WTC11 (cell line): Measurements from ENCODE around the gene FOXJ3. TPM values are rescaled to one million over a fixed set of nuclear protein-coding genes. Genes with fewer than 3 reads are reported as not detected.

Experiments
- ATAC-seq: fragments of 200-7000 bp; cut with Tn5 transposase; 2 replicates; pipeline ENCODE4 v1.10.0; 2021; ENCODE audit warnings: mild to moderate bottlenecking, moderate library complexity
- CTCF ChIA-PET: fragments of 300-600 bp; sonication (Branson Sonifier 250); formaldehyde crosslinking; loops from one replicate; lab custom pipeline; 2021; ENCODE audit warnings: antibody characterized with exemption; lab: Charles Lee
- POLR2A ChIA-PET: fragments of 350-600 bp; sonication (Branson Sonifier 250); formaldehyde crosslinking; loops from one replicate; lab custom pipeline; 2021; ENCODE audit warnings: antibody characterized with exemption; lab: Charles Lee
- DNase-seq: peaks from one replicate; pipeline ENCODE4 v3.0.0; 2021; ENCODE audit warnings: low spot score
- H3K27ac Mint-ChIP-seq: 2 replicates; pipeline ENCODE4 v1.8.0; 2021; ENCODE audit warnings: mixed read lengths
- H3K27me3 Mint-ChIP-seq: 2 replicates; pipeline ENCODE4 v1.8.0; 2021; ENCODE audit warnings: low read depth, mild to moderate bottlenecking, moderate library complexity, mixed read lengths
- H3K36me3 Mint-ChIP-seq: 2 replicates; pipeline ENCODE4 v1.8.0; 2021; ENCODE audit warnings: mixed read lengths
- H3K4me1 Mint-ChIP-seq: 2 replicates; pipeline ENCODE4 v1.8.0; 2022; ENCODE audit warnings: mixed read lengths
- H3K4me3 Mint-ChIP-seq: 2 replicates; pipeline ENCODE4 v1.8.0; 2021; ENCODE audit warnings: mild to moderate bottlenecking, moderate library complexity, mixed read lengths
- H3K9me3 Mint-ChIP-seq: 2 replicates; pipeline ENCODE4 v1.8.0; 2021; ENCODE audit warnings: mixed read lengths
- CBFB ChIP-seq: sonication (generic); formaldehyde crosslinking; IDR thresholded peaks from 2 replicates; pipeline ENCODE4 v1.8.1; 2022; ENCODE audit warnings: mild to moderate bottlenecking, low read depth, missing genetic modification reagents
- ESRRA ChIP-seq: sonication (generic); formaldehyde crosslinking; IDR thresholded peaks from 2 replicates; pipeline ENCODE4 v1.8.1; 2022; ENCODE audit warnings: mild to moderate bottlenecking, missing genetic modification reagents, borderline replicate concordance
- FOXP1 ChIP-seq: sonication (generic); formaldehyde crosslinking; IDR thresholded peaks from 2 replicates; pipeline ENCODE4 v1.8.0; 2022; ENCODE audit warnings: missing genetic modification reagents, mild to moderate bottlenecking, moderate library complexity, borderline replicate concordance
- GABPB1 ChIP-seq: sonication (generic); formaldehyde crosslinking; IDR thresholded peaks from 2 replicates; pipeline ENCODE4 v1.8.1; 2023; ENCODE audit warnings: mild to moderate bottlenecking, missing genetic modification reagents
- MAX ChIP-seq: sonication (generic); formaldehyde crosslinking; IDR thresholded peaks from 2 replicates; pipeline ENCODE4 v1.8.0; 2022; ENCODE audit warnings: mild to moderate bottlenecking, missing genetic modification reagents
- NFYB ChIP-seq: sonication (generic); formaldehyde crosslinking; conservative IDR thresholded peaks from 2 replicates; pipeline ENCODE4 v1.8.0; 2022; ENCODE audit warnings: low read depth, missing genetic modification reagents
- NR1H2 ChIP-seq: sonication (generic); formaldehyde crosslinking; IDR thresholded peaks from 2 replicates; pipeline ENCODE4 v1.9.0; 2021; ENCODE audit warnings: mild to moderate bottlenecking, moderate library complexity, missing genetic modification reagents
- NR2C2 ChIP-seq: sonication (generic); formaldehyde crosslinking; IDR thresholded peaks from 2 replicates; pipeline ENCODE4 v1.8.0; 2022; ENCODE audit warnings: mild to moderate bottlenecking, missing genetic modification reagents
- STAT6 ChIP-seq: sonication (generic); formaldehyde crosslinking; conservative IDR thresholded peaks from 2 replicates; pipeline ENCODE4 v1.8.1; 2023; ENCODE audit warnings: mild to moderate bottlenecking, low read depth, missing genetic modification reagents, moderate library complexity
- TCF7 ChIP-seq: sonication (generic); formaldehyde crosslinking; IDR thresholded peaks from 2 replicates; pipeline ENCODE4 v1.8.0; 2022; ENCODE audit warnings: mild to moderate bottlenecking, low read depth, missing genetic modification reagents, moderate library complexity
- USF1 ChIP-seq: sonication (generic); formaldehyde crosslinking; IDR thresholded peaks from 2 replicates; pipeline ENCODE4 v1.8.0; 2022; ENCODE audit warnings: mild to moderate bottlenecking, missing genetic modification reagents
- USF2 ChIP-seq: sonication (generic); formaldehyde crosslinking; IDR thresholded peaks from 2 replicates; pipeline ENCODE4 v1.8.1; 2023; ENCODE audit warnings: mild to moderate bottlenecking, missing genetic modification reagents, moderate library complexity
- ZNF281 ChIP-seq: sonication (generic); formaldehyde crosslinking; IDR thresholded peaks from 2 replicates; pipeline ENCODE4 v1.8.0; 2023; ENCODE audit warnings: mild to moderate bottlenecking, missing genetic modification reagents
- ZNF317 ChIP-seq: sonication (generic); formaldehyde crosslinking; IDR thresholded peaks from 2 replicates; pipeline ENCODE4 v1.8.1; 2023; ENCODE audit warnings: low read depth, mild to moderate bottlenecking, moderate library complexity, missing genetic modification reagents, borderline replicate concordance
- ZNF416 ChIP-seq: fragments of 250-450 bp; sonication (Bioruptor Pico); IDR thresholded peaks from 2 replicates; pipeline ENCODE4 v1.9.0; 2021; ENCODE audit warnings: mild to moderate bottlenecking, inconsistent platforms
- ZNF671 ChIP-seq: fragments of 250-450 bp; sonication (Bioruptor Pico); IDR thresholded peaks from 2 replicates; pipeline ENCODE4 v1.8.0; 2021; ENCODE audit warnings: mild to moderate bottlenecking
- total RNA-seq: library from RNA; stranded (reverse); gene quantifications from 3 replicates; pipeline ENCODE4 v1.2.3, GENCODE V29; 2021
- TF ChIP-seq, protein P1 (sequence below): sonication (generic); formaldehyde crosslinking; IDR thresholded peaks from 2 replicates; pipeline ENCODE4 v1.8.1; 2022; ENCODE audit warnings: low read depth, missing genetic modification reagents, borderline replicate concordance
- TF ChIP-seq, protein P2 (sequence below): sonication (generic); formaldehyde crosslinking; IDR thresholded peaks from 2 replicates; pipeline ENCODE4 v1.8.1; 2023; ENCODE audit warnings: mild to moderate bottlenecking, missing genetic modification reagents, borderline replicate concordance

FOXJ3 gene
- total RNA-seq, 1 experiment from 2014 or later, result 43.3 TPM

- CTCF ChIA-PET, result no interaction called here
- no peaks in the 10 kb centered on the region for H3K27me3 Mint-ChIP-seq
- no peak overlapping the region for H3K4me3 Mint-ChIP-seq
- DNase-seq (no peak), ATAC-seq (no peak)
- H3K4me1 Mint-ChIP-seq, result peaks cover 9% of the 10 kb centered on the region
- H3K36me3 Mint-ChIP-seq, result peaks cover 24% of the 10 kb centered on the region
- POLR2A ChIA-PET, result interaction anchor here (0.7 kb wide), 1 partner anchor 46 kb away, joined by 4 read pairs; no protein-coding TSS in a partner anchor
- TF ChIP-seq ZNF317 (CRISPR knock-in tag) (peak; percentile 69; the same call in 1 of the 2 replicates), MAX (CRISPR knock-in tag) (no peak)
- peaks cover 18% of the 10 kb centered on the region for H3K9me3 Mint-ChIP-seq
- H3K27ac Mint-ChIP-seq, result no peak overlapping the region
Measured at GRCh38 chr1:42251042-42251441, 84.0 kb downstream of the FOXJ3 start.

GRCh38 chr1:42250164-42250563, 84.9 kb downstream of the FOXJ3 start:
- Mint-ChIP-seq H3K27ac (no peak overlapping the region), H3K9me3 (peaks cover 15% of the 10 kb centered on the region), H3K27me3 (no peaks in the 10 kb centered on the region), H3K4me1 (peaks cover 18% of the 10 kb centered on the region), H3K36me3 (peaks cover 21% of the 10 kb centered on the region), H3K4me3 (no peak overlapping the region)
- TF ChIP-seq NFYB (CRISPR knock-in tag) (no peak), USF2 (no peak), ZNF317 (CRISPR knock-in tag) (no peak), ZNF416 (CRISPR knock-in tag) (no peak), ZNF281 (CRISPR knock-in tag) (no peak), NR1H2 (CRISPR knock-in tag) (no peak), GABPB1 (CRISPR knock-in tag) (no peak), USF1 (CRISPR knock-in tag) (no peak), NR2C2 (no peak), CBFB (CRISPR knock-in tag) (no peak), STAT6 (CRISPR knock-in tag) (no peak), TCF7 (CRISPR knock-in tag) (no peak), FOXP1 (CRISPR knock-in tag) (no peak), ZNF671 (CRISPR knock-in tag) (no peak), ESRRA (CRISPR knock-in tag) (no peak)
- TF ChIP-seq, protein P1, sequence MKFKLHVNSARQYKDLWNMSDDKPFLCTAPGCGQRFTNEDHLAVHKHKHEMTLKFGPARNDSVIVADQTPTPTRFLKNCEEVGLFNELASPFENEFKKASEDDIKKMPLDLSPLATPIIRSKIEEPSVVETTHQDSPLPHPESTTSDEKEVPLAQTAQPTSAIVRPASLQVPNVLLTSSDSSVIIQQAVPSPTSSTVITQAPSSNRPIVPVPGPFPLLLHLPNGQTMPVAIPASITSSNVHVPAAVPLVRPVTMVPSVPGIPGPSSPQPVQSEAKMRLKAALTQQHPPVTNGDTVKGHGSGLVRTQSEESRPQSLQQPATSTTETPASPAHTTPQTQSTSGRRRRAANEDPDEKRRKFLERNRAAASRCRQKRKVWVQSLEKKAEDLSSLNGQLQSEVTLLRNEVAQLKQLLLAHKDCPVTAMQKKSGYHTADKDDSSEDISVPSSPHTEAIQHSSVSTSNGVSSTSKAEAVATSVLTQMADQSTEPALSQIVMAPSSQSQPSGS, result no peak
- TF ChIP-seq, protein P2, sequence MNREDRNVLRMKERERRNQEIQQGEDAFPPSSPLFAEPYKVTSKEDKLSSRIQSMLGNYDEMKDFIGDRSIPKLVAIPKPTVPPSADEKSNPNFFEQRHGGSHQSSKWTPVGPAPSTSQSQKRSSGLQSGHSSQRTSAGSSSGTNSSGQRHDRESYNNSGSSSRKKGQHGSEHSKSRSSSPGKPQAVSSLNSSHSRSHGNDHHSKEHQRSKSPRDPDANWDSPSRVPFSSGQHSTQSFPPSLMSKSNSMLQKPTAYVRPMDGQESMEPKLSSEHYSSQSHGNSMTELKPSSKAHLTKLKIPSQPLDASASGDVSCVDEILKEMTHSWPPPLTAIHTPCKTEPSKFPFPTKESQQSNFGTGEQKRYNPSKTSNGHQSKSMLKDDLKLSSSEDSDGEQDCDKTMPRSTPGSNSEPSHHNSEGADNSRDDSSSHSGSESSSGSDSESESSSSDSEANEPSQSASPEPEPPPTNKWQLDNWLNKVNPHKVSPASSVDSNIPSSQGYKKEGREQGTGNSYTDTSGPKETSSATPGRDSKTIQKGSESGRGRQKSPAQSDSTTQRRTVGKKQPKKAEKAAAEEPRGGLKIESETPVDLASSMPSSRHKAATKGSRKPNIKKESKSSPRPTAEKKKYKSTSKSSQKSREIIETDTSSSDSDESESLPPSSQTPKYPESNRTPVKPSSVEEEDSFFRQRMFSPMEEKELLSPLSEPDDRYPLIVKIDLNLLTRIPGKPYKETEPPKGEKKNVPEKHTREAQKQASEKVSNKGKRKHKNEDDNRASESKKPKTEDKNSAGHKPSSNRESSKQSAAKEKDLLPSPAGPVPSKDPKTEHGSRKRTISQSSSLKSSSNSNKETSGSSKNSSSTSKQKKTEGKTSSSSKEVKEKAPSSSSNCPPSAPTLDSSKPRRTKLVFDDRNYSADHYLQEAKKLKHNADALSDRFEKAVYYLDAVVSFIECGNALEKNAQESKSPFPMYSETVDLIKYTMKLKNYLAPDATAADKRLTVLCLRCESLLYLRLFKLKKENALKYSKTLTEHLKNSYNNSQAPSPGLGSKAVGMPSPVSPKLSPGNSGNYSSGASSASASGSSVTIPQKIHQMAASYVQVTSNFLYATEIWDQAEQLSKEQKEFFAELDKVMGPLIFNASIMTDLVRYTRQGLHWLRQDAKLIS (CRISPR knock-in tag), result no peak
- DNase-seq (no peak), ATAC-seq (no peak)
- ChIA-PET POLR2A (interaction anchor here (0.7 kb wide), 1 partner anchor 319 kb away, joined by 4 read pairs; no protein-coding TSS in a partner anchor), CTCF (no interaction called here)
